ENCODE data around the gene SLFN14. TPM values are rescaled to one million over a fixed set of nuclear protein-coding genes. Genes with fewer than 3 reads are reported as not detected.

The SLFN14 gene
- total RNA-seq: not detected

DNA sequence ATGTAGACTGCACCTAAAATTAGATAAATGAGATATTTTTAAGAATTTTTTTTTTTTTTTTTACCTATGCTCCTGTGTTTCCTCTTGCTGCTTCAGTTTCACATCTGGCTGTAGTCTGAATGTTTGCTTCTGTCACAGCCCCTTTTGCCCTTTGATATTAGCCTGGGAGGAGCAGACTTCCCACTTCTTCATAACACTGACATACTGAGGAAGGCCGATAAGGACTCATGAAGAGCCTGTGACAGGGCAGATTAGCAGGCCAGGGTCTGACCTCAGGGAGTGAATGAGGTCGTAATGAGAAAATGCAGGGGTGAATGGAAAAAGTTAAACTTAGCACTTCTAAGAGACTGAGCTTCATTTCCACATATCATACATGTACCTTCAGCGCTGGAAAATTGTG, at the start of gene SLFN14:
SLFN14 (minus strand) TSS at position 117 of the 400 bp plus-strand sequence. CDS start 2,757 bp downstream, outside the sequence.
- Histone ChIP-seq H3K27me3 (no peaks in the 10 kb centered on the region), H3K4me3 (no peak within 1 kb of the TSS), H3K27ac (no peak within 1 kb of the TSS), H3K36me3 (no peaks in the 10 kb centered on the region), H3K9me3 (no peaks in the 10 kb centered on the region), H3K4me1 (no peaks in the 10 kb centered on the region)
- 71% methylated on average over 3 of the region's 3 CpGs for WGBS
- DNase-seq (ENCODE audit: low spot score in 2 of 2): no peak
- TF ChIP-seq POLR2A (IDR thresholded peaks at IDR 0.05): no peak
- no peak for TF ChIP-seq EP300 (IDR thresholded peaks at IDR 0.05)
- no peak for TF ChIP-seq POLR2AphosphoS5 (IDR thresholded peaks at IDR 0.05)
- TF ChIP-seq, protein P1, sequence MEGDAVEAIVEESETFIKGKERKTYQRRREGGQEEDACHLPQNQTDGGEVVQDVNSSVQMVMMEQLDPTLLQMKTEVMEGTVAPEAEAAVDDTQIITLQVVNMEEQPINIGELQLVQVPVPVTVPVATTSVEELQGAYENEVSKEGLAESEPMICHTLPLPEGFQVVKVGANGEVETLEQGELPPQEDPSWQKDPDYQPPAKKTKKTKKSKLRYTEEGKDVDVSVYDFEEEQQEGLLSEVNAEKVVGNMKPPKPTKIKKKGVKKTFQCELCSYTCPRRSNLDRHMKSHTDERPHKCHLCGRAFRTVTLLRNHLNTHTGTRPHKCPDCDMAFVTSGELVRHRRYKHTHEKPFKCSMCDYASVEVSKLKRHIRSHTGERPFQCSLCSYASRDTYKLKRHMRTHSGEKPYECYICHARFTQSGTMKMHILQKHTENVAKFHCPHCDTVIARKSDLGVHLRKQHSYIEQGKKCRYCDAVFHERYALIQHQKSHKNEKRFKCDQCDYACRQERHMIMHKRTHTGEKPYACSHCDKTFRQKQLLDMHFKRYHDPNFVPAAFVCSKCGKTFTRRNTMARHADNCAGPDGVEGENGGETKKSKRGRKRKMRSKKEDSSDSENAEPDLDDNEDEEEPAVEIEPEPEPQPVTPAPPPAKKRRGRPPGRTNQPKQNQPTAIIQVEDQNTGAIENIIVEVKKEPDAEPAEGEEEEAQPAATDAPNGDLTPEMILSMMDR (IDR thresholded peaks at IDR 0.05): no peak

DNA sequence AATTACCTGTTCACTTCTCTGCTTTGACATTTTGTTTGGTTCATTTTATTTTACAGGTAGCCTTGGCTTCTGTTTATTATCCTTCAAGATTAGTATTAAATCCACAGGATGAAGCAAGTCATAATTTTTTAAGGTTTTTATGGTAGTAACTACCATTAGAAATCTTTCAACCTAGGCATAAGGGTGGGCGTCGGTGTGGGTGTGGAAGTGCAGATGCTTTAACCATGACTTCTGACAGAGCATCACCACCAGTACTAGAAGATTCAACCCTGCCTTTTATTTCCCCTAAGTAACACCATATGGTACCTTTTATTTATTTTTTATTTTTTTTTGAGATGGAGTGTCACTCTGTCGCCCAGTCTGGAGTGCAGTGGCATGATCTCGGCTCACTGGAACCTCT, 49.2 kb upstream of the SLFN14 start:
- peaks cover 53% of the 10 kb centered on the region for H3K36me3 ChIP-seq
- DNase-seq (ENCODE audit: low spot score in 2 of 2): no peak
- H3K9me3 ChIP-seq: no peaks in the 10 kb centered on the region
- TF ChIP-seq POLR2AphosphoS5 (IDR thresholded peaks at IDR 0.05) (no peak), EP300 (IDR thresholded peaks at IDR 0.05) (no peak), POLR2A (IDR thresholded peaks at IDR 0.05) (no peak)
- TF ChIP-seq, protein P1 (IDR thresholded peaks at IDR 0.05): no peak
- H3K4me3 ChIP-seq: no peak overlapping the region
- no peaks in the 10 kb centered on the region for H3K27me3 ChIP-seq
- H3K27ac ChIP-seq: no peak overlapping the region
- no peaks in the 10 kb centered on the region for H3K4me1 ChIP-seq
- WGBS: 94% methylated on average over 4 of the region's 4 CpGs

DNA sequence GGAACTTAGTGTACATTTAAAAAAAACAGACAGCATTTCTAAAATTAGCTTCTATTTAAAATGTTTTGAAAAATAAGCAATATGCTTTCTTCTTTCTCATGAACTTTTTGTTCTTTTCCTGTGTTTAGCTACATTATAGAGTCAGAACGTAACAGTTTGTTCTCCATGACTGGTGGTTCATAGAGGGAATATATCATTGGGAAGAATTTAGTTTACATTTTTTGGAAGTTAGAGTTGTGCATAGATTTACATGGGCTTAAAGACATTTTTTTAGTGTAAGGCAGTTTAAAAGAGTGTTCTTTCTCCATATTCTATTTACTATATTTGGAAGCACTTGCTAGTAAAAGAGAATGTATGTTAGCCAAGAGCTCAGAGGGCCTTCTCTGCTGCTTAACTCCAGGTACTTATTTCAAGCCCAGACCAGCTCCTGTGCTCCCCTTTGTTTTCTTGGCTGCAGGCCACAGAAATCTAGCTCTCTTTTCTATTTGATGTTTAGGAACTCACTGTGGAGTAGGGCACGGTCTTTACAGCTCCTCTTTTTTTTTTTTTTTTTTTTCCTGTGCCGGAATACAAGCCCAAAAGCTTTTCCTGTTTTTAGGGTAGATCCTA, 46.7 kb upstream of the SLFN14 start:
- peaks cover 66% of the 10 kb centered on the region for H3K36me3 ChIP-seq
- DNase-seq (ENCODE audit: low spot score in 2 of 2): no peak
- no peak overlapping the region for H3K27ac ChIP-seq
- 79% methylated on average over 3 of the region's 3 CpGs for WGBS
- no peaks in the 10 kb centered on the region for H3K27me3 ChIP-seq
- TF ChIP-seq POLR2A (IDR thresholded peaks at IDR 0.05) (no peak), EP300 (IDR thresholded peaks at IDR 0.05) (no peak), POLR2AphosphoS5 (IDR thresholded peaks at IDR 0.05) (no peak)
- TF ChIP-seq, protein P1 (IDR thresholded peaks at IDR 0.05): no peak
- no peaks in the 10 kb centered on the region for H3K4me1 ChIP-seq
- H3K9me3 ChIP-seq: no peaks in the 10 kb centered on the region
- no peak overlapping the region for H3K4me3 ChIP-seq

DNA sequence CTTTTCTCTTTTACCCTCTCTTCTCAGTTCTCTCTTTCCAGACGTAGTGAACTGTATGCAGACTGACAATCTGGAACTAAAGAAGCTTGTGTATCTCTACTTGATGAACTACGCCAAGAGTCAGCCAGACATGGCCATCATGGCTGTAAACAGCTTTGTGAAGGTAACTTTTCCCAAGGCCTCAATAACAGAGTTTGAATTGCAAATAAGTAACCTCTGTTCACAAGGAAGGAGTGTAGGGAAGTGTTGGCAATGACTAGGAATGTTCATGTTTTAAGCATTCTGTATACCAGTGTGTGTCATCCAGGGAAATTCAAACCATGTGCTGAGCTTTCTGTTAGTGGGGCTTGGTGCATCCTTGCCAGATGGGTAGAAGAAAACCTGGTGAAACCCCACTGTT, 45.1 kb upstream of the SLFN14 start:
- WGBS: 86% methylated on average over 2 of the region's 2 CpGs
- no peak overlapping the region for H3K27ac ChIP-seq
- H3K9me3 ChIP-seq: no peaks in the 10 kb centered on the region
- no peaks in the 10 kb centered on the region for H3K27me3 ChIP-seq
- no peak overlapping the region for H3K4me3 ChIP-seq
- TF ChIP-seq POLR2A (IDR thresholded peaks at IDR 0.05) (no peak), EP300 (IDR thresholded peaks at IDR 0.05) (no peak), POLR2AphosphoS5 (IDR thresholded peaks at IDR 0.05) (no peak)
- TF ChIP-seq, protein P1 (IDR thresholded peaks at IDR 0.05): no peak
- no peak for DNase-seq (ENCODE audit: low spot score in 2 of 2)
- H3K36me3 ChIP-seq: peaks cover 68% of the 10 kb centered on the region
- no peaks in the 10 kb centered on the region for H3K4me1 ChIP-seq

DNA sequence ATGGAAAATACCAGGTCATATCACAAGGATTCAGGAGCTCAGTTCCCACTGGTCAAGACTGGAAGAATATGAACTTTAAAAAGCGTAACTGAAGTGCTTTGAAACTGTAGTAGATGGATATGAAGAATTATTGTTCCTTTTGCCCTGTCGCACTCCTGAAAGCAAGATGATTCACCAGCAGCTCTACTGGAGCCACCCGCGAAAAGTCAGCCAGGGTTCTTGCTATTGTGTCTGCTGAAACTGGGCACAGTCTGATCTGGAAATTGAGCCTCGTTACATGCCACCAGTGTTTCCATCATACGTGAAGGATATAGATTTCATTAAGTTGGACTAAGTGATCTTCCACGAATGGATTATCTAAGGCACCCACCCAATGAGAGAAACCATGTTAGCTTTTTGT, 43.1 kb upstream of the SLFN14 start:
- Histone ChIP-seq H3K27ac (no peak overlapping the region), H3K4me3 (no peak overlapping the region), H3K9me3 (no peaks in the 10 kb centered on the region), H3K36me3 (peaks cover 57% of the 10 kb centered on the region), H3K27me3 (no peaks in the 10 kb centered on the region), H3K4me1 (no peaks in the 10 kb centered on the region)
- WGBS: 88% methylated on average over 7 of the region's 7 CpGs
- no peak for DNase-seq (ENCODE audit: low spot score in 2 of 2)
- no peak for TF ChIP-seq POLR2A (IDR thresholded peaks at IDR 0.05)
- TF ChIP-seq EP300 (IDR thresholded peaks at IDR 0.05): no peak
- TF ChIP-seq, protein P1 (IDR thresholded peaks at IDR 0.05): no peak
- no peak for TF ChIP-seq POLR2AphosphoS5 (IDR thresholded peaks at IDR 0.05)
